GM18511 (cell line): Measurements from ENCODE around the gene TFDP3.

Experiments
- ATAC-seq: cut with Tn5 transposase; IDR thresholded peaks from one replicate; pipeline ENCODE4 v1.9.1; 2021; ENCODE audit warnings: mild to moderate bottlenecking, moderate library complexity; ENCODE audit not compliant: unreplicated experiment

The TFDP3 gene

GRCh38 chrX:133188631-133189030 is 29.5 kb downstream of the TFDP3 start:
- ATAC-seq = no peak

GRCh38 chrX:133185938-133186337 is 32.2 kb downstream of the TFDP3 start:
- ATAC-seq = no peak

GRCh38 chrX:133185119-133185518 is 33.0 kb downstream of the TFDP3 start:
- ATAC-seq = no peak

- ATAC-seq = no peak
These were observed 34.3 kb downstream of the TFDP3 start for GRCh38 chrX:133183806-133184205.

GRCh38 chrX:133179500-133179899 is 38.7 kb downstream of the TFDP3 start:
- ATAC-seq = no peak

- no peak for ATAC-seq
These were observed 41.0 kb downstream of the TFDP3 start for GRCh38 chrX:133177202-133177601.

- no peak for ATAC-seq
These were observed 42.5 kb downstream of the TFDP3 start for GRCh38 chrX:133175605-133176004.

- ATAC-seq = no peak
These were observed 43.0 kb downstream of the TFDP3 start for GRCh38 chrX:133175162-133175561.

- ATAC-seq = peak; percentile 82
These were observed 46.0 kb downstream of the TFDP3 start for GRCh38 chrX:133171962-133172708.
